Activated CD8-positive, alpha-beta memory T cell treated with anti-CD3 and anti-CD28 coated beads, Interleukin-2, amount 50 U/mL, for 48 hours (primary cell): Measurements from ENCODE around the gene PWWP2B.
"Not testable (repeated sequence)": the region's sequence is repeated elsewhere in the genome, so short reads cannot be mapped to it uniquely, and the experiment has no call there.

Experiments used
- DNase-seq: peaks from one replicate; pipeline ENCODE4 v3.0.0-alpha.2; 2020

The PWWP2B gene

GRCh38 chr10:132382231-132382922, 14.6 kb upstream of the PWWP2B start:
- DNase-seq = peak; percentile 42

- DNase-seq = no peak
Measured at GRCh38 chr10:132383101-132383500, 13.9 kb upstream of the PWWP2B start.

- peak; percentile 46 for DNase-seq
Measured at GRCh38 chr10:132383751-132384196, 13.2 kb upstream of the PWWP2B start.

- no peak for DNase-seq
Measured at GRCh38 chr10:132384618-132385388, 12.2 kb upstream of the PWWP2B start.

- no peak for DNase-seq
Measured at GRCh38 chr10:132385389-132385667, 11.7 kb upstream of the PWWP2B start.

GRCh38 chr10:132385721-132386418, 11.1 kb upstream of the PWWP2B start:
- DNase-seq = no peak

GRCh38 chr10:132386419-132386831, 10.6 kb upstream of the PWWP2B start:
- no peak for DNase-seq

GRCh38 chr10:132386896-132387295, 10.1 kb upstream of the PWWP2B start:
- DNase-seq = not testable (repeated sequence)

- peak; percentile 93 for DNase-seq
Measured at GRCh38 chr10:132387764-132388210, 9.2 kb upstream of the PWWP2B start.

GRCh38 chr10:132388891-132389432, 8.0 kb upstream of the PWWP2B start:
- no peak for DNase-seq

GRCh38 chr10:132389433-132390169, 7.4 kb upstream of the PWWP2B start:
- no peak for DNase-seq

GRCh38 chr10:132390170-132390920, 6.7 kb upstream of the PWWP2B start:
- no peak for DNase-seq

- DNase-seq = no peak
Measured at GRCh38 chr10:132390921-132391675, 5.9 kb upstream of the PWWP2B start.

- no peak for DNase-seq
Measured at GRCh38 chr10:132391676-132392020, 5.4 kb upstream of the PWWP2B start.

GRCh38 chr10:132392184-132392800, 4.7 kb upstream of the PWWP2B start:
- DNase-seq = no peak

- DNase-seq = no peak
Measured at GRCh38 chr10:132392811-132393694, 3.9 kb upstream of the PWWP2B start.

GRCh38 chr10:132393695-132394181, 3.3 kb upstream of the PWWP2B start:
- DNase-seq = no peak

GRCh38 chr10:132394201-132394811, 2.7 kb upstream of the PWWP2B start:
- DNase-seq = no peak
